ENCODE results near the gene MICOS13.

DNA sequence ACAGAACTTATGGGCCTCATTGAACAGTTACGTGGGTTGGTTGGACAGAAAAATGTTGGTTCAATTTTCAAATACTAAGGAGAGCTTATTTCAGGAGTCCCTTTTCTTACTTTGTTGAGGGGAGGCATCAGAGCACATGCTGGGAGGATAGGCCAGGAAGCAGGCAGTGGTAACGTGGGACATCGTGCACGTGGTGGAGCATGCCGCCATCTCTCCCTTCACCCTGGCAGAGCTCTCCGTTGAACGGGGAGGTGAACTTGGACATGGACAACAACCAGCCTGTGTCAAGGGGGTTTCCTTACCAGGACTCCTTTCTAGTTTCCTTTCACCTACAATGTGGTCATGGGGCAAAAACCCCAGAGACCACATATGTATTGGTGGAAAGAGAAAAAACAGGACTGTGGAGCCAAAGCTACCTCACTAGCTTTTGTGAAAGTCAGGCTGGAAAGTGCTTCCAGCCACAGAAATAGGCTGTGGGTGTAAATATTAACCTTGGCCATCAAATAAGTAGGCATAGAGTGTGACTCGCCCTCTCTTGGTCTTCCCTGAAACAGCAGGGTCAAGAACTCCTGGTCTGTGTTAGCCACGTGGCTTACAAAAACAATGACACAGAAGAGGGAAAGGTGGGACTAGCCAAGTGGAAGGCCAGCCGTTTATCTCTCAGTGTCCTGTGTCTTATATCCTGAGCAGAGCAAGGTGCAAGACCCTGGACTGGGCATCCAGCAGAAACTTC lies 14.4 kb downstream of the MICOS13 start:
- TF ChIP-seq CTCF (IDR thresholded peaks at IDR 0.05) = no peak
- no peak for TF ChIP-seq POLR2A (IDR thresholded peaks at IDR 0.05)
- TF ChIP-seq POLR2AphosphoS5 (IDR thresholded peaks at IDR 0.05; ENCODE audit: insufficient read depth in 1 of 2, low read depth in 1 of 2) = no peak
